ENCODE results near the gene LTBP3. TPM values are rescaled to one million over a fixed set of nuclear protein-coding genes. Genes with fewer than 3 reads are reported as not detected.

The LTBP3 gene
- total RNA-seq, 2 experiments from 2014 or later = 116 to 119 TPM

GRCh38 chr11:65501472-65502273, 56.5 kb downstream of the LTBP3 start:
- no peak for ATAC-seq (ENCODE audit: low read depth)
- POLR2A ChIA-PET = interaction anchor here (0.8 to 28.7 kb wide), 16 partner anchors 9 to 642 kb away, joined by 3 to 2884 read pairs (median 4); partner anchors contain the start of genes FRMD8, NEAT1, POLA2 and SCYL1
- Mint-ChIP-seq H3K4me3 (no peak overlapping the region), H3K36me3 (peaks cover 32% of the 10 kb centered on the region), H3K4me1 (peaks cover 37% of the 10 kb centered on the region), H3K27ac (no peak overlapping the region), H3K27me3 (no peaks in the 10 kb centered on the region), H3K9me3 (no peaks in the 10 kb centered on the region)
- DNase-seq = no peak

DNA sequence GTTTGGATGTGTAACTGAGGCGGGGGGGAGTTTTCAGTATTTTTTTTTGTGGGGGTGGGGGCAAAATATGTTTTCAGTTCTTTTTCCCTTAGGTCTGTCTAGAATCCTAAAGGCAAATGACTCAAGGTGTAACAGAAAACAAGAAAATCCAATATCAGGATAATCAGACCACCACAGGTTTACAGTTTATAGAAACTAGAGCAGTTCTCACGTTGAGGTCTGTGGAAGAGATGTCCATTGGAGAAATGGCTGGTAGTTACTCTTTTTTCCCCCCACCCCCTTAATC, 57.0 kb downstream of the LTBP3 start:
- Mint-ChIP-seq H3K9me3 (no peaks in the 10 kb centered on the region), H3K27me3 (no peaks in the 10 kb centered on the region), H3K36me3 (peaks cover 27% of the 10 kb centered on the region), H3K27ac (no peak overlapping the region), H3K4me1 (peaks cover 36% of the 10 kb centered on the region), H3K4me3 (no peak overlapping the region)
- no peak for ATAC-seq (ENCODE audit: low read depth)
- no peak for DNase-seq
- POLR2A ChIA-PET = interaction anchor here (1.5 to 28.7 kb wide), 3 partner anchors 26 to 118 kb away, joined by 8 to 2884 read pairs (median 686); partner anchors contain the start of gene NEAT1

DNA sequence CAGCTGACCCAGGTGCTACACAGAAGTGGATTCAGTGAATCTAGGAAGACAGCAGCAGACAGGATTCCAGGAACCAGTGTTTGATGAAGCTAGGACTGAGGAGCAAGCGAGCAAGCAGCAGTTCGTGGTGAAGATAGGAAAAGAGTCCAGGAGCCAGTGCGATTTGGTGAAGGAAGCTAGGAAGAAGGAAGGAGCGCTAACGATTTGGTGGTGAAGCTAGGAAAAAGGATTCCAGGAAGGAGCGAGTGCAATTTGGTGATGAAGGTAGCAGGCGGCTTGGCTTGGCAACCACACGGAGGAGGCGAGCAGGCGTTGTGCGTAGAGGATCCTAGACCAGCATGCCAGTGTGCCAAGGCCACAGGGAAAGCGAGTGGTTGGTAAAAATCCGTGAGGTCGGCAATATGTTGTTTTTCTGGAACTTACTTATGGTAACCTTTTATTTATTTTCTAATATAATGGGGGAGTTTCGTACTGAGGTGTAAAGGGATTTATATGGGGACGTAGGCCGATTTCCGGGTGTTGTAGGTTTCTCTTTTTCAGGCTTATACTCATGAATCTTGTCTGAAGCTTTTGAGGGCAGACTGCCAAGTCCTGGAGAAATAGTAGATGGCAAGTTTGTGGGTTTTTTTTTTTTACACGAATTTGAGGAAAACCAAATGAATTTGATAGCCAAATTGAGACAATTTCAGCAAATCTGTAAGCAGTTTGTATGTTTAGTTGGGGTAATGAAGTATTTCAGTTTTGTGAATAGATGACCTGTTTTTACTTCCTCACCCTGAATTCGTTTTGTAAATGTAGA, 57.6 kb downstream of the LTBP3 start:
- Mint-ChIP-seq H3K36me3 (peaks cover 22% of the 10 kb centered on the region), H3K9me3 (no peaks in the 10 kb centered on the region), H3K4me3 (no peak overlapping the region), H3K27me3 (no peaks in the 10 kb centered on the region), H3K27ac (no peak overlapping the region), H3K4me1 (peaks cover 31% of the 10 kb centered on the region)
- peak; percentile 66 for DNase-seq
- no peak for ATAC-seq (ENCODE audit: low read depth)
- POLR2A ChIA-PET = interaction anchor here (0.7 to 28.7 kb wide), 16 partner anchors 7 to 581 kb away, joined by 3 to 2884 read pairs (median 6); partner anchors contain the start of genes DPF2, FRMD8, NEAT1 and SCYL1

GRCh38 chr11:65499713-65500386, 58.3 kb downstream of the LTBP3 start:
- Mint-ChIP-seq H3K4me3 (no peak overlapping the region), H3K4me1 (peaks cover 26% of the 10 kb centered on the region), H3K9me3 (no peaks in the 10 kb centered on the region), H3K27me3 (no peaks in the 10 kb centered on the region), H3K27ac (no peak overlapping the region), H3K36me3 (peaks cover 14% of the 10 kb centered on the region)
- POLR2A ChIA-PET = interaction anchor here (1.0 to 28.7 kb wide), 19 partner anchors 8 to 581 kb away, joined by 3 to 2884 read pairs (median 5); partner anchors contain the start of genes DPF2, EHBP1L1, FRMD8 and NEAT1
- DNase-seq (no peak), ATAC-seq (ENCODE audit: low read depth) (no peak)

DNA sequence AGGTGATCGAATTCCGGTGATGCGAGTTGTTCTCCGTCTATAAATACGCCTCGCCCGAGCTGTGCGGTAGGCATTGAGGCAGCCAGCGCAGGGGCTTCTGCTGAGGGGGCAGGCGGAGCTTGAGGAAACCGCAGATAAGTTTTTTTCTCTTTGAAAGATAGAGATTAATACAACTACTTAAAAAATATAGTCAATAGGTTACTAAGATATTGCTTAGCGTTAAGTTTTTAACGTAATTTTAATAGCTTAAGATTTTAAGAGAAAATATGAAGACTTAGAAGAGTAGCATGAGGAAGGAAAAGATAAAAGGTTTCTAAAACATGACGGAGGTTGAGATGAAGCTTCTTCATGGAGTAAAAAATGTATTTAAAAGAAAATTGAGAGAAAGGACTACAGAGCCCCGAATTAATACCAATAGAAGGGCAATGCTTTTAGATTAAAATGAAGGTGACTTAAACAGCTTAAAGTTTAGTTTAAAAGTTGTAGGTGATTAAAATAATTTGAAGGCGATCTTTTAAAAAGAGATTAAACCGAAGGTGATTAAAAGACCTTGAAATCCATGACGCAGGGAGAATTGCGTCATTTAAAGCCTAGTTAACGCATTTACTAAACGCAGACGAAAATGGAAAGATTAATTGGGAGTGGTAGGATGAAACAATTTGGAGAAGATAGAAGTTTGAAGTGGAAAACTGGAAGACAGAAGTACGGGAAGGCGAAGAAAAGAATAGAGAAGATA, 59.0 kb downstream of the LTBP3 start, which contains the start of gene MALAT1:
Gene MALAT1, plus strand, starts transcription at position 69 of the 736 bp plus-strand sequence.
- ATAC-seq (ENCODE audit: low read depth) = peak; percentile 14

GRCh38 chr11:65498727-65498976, 59.5 kb downstream of the LTBP3 start:
- Mint-ChIP-seq H3K4me3 (no peak overlapping the region), H3K4me1 (peaks cover 21% of the 10 kb centered on the region), H3K27me3 (no peaks in the 10 kb centered on the region), H3K36me3 (peaks cover 2% of the 10 kb centered on the region), H3K9me3 (no peaks in the 10 kb centered on the region), H3K27ac (no peak overlapping the region)
- POLR2A ChIA-PET = interaction anchor here (0.7 to 28.7 kb wide), 26 partner anchors 9 to 734 kb away, joined by 3 to 2884 read pairs (median 6); partner anchors contain the start of genes DPF2, EHBP1L1, FAM89B and FRMD8
- ATAC-seq (ENCODE audit: low read depth) = no peak
- DNase-seq = no peak

More for the DNA sequence above, 59.0 kb downstream of the LTBP3 start, which contains the start of gene MALAT1:
- Mint-ChIP-seq H3K4me1 (peaks cover 23% of the 10 kb centered on the region), H3K36me3 (peaks cover 7% of the 10 kb centered on the region), H3K4me3 (no peak within 1 kb of the TSS), H3K9me3 (no peaks in the 10 kb centered on the region), H3K27ac (no peak within 1 kb of the TSS), H3K27me3 (no peaks in the 10 kb centered on the region)
- POLR2A ChIA-PET = interaction anchor here (0.7 to 28.7 kb wide), 29 partner anchors 9 to 735 kb away, joined by 3 to 2884 read pairs (median 5); partner anchors contain the start of genes DPF2, EHBP1L1, FAM89B and FRMD8
- DNase-seq = peak; percentile 98

GRCh38 chr11:65498042-65498726, 60.0 kb downstream of the LTBP3 start:
- H3K36me3 Mint-ChIP-seq = no peaks in the 10 kb centered on the region
- H3K4me1 Mint-ChIP-seq = peaks cover 20% of the 10 kb centered on the region
- no peak overlapping the region for H3K27ac Mint-ChIP-seq
- DNase-seq (peak; percentile 73), ATAC-seq (ENCODE audit: low read depth) (peak; percentile 6)
- H3K4me3 Mint-ChIP-seq = no peak overlapping the region
- H3K9me3 Mint-ChIP-seq = no peaks in the 10 kb centered on the region
- POLR2A ChIA-PET = interaction anchor here (0.7 to 28.7 kb wide), 34 partner anchors 10 to 734 kb away, joined by 3 to 2884 read pairs (median 6); partner anchors contain the start of genes BANF1, DPF2, FAM89B and FRMD8
- H3K27me3 Mint-ChIP-seq = no peaks in the 10 kb centered on the region

GRCh38 chr11:65497141-65498041, 60.8 kb downstream of the LTBP3 start:
- peak; percentile 79 for ATAC-seq (ENCODE audit: low read depth)
- Mint-ChIP-seq H3K27ac (no peak overlapping the region), H3K4me1 (peaks cover 23% of the 10 kb centered on the region), H3K27me3 (no peaks in the 10 kb centered on the region), H3K36me3 (no peaks in the 10 kb centered on the region), H3K9me3 (no peaks in the 10 kb centered on the region), H3K4me3 (no peak overlapping the region)
- DNase-seq = peak; percentile 99
- POLR2A ChIA-PET = interaction anchor here (0.6 to 28.7 kb wide), 36 partner anchors 10 to 505 kb away, joined by 3 to 2884 read pairs (median 6); partner anchors contain the start of genes BANF1, DPF2, EHBP1L1 and FAM89B

- H3K9me3 Mint-ChIP-seq = no peaks in the 10 kb centered on the region
- peaks cover 24% of the 10 kb centered on the region for H3K4me1 Mint-ChIP-seq
- H3K4me3 Mint-ChIP-seq = no peak overlapping the region
- POLR2A ChIA-PET = interaction anchor here (0.6 to 28.7 kb wide), 23 partner anchors 10 to 258 kb away, joined by 3 to 2884 read pairs (median 6); partner anchors contain the start of genes DPF2, EHBP1L1, FAM89B and FRMD8
- no peaks in the 10 kb centered on the region for H3K36me3 Mint-ChIP-seq
- H3K27ac Mint-ChIP-seq = no peak overlapping the region
- peak; percentile 1 for ATAC-seq (ENCODE audit: low read depth)
- H3K27me3 Mint-ChIP-seq = no peaks in the 10 kb centered on the region
- no peak for DNase-seq
Measured at GRCh38 chr11:65496304-65497140, 61.6 kb downstream of the LTBP3 start.

DNA sequence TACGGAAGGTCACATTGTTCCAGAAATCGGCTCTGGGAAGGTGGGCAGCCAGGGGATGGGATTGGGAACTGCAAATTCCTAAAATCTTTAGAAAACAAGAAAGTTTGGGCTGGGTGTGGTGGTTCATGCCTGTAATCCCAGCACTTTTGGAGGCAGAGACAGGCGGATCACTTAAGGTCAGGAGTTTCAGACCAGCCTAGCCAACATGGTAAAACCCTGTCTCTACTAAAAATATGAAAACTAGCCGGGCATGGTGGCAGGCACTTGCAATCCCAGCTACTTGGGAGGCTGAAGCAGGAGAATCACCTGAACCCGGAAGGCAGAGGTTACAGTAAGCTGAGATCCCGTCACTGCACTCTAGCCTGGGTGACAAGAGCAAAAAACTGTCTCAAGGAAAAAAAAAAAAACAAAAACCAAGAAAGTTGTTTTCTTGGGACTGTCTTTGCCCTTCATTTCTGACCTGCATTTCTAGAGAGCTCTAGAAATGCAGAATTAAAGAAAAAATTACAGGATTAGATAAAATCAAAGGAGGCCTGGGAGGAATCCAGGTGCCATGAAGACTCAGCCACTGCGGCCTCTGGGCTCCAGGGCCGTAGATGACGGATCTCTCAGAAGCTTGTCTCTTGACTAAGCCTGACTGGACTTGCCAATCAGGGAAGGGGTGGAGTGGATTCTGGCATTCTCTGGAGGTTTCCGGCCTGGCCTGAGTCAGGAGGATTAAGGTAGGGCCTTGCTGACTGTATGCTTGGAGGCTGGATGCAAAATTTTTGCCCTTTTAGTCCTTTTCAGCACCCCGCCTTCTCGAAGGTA, 64.6 kb downstream of the LTBP3 start:
- peaks cover 28% of the 10 kb centered on the region for H3K4me1 Mint-ChIP-seq
- H3K4me3 Mint-ChIP-seq = no peak overlapping the region
- ATAC-seq (ENCODE audit: low read depth) = no peak
- POLR2A ChIA-PET = interaction anchor here (0.6 to 28.7 kb wide), 4 partner anchors 13 to 86 kb away, joined by 5 to 2884 read pairs (median 366); partner anchors contain the start of gene NEAT1
- H3K27ac Mint-ChIP-seq = no peak overlapping the region
- H3K36me3 Mint-ChIP-seq = no peaks in the 10 kb centered on the region
- no peaks in the 10 kb centered on the region for H3K27me3 Mint-ChIP-seq
- no peaks in the 10 kb centered on the region for H3K9me3 Mint-ChIP-seq
- DNase-seq = no peak
